GM10248 (cell line): ENCODE data around the gene CATSPERE.

Source experiments
- CTCF ChIA-PET: fragments of 300-600 bp; sonication (Branson Sonifier 250); formaldehyde crosslinking; extraction: SDS; loops from one replicate; lab custom pipeline; 2021; ENCODE audit warnings: antibody characterized with exemption; lab: Yijun Ruan, JAX
- POLR2A ChIA-PET: fragments of 350-650 bp; sonication (Branson Sonifier 250); formaldehyde crosslinking; extraction: SDS; loops from one replicate; lab custom pipeline; 2020; ENCODE audit warnings: antibody characterized with exemption; lab: Yijun Ruan, JAX
- DNase-seq: peaks from one replicate; pipeline ENCODE4 v3.0.0; 2012; ENCODE audit errors: extremely low spot score
- CTCF ChIP-seq: IDR thresholded peaks from 2 replicates; pipeline ENCODE4 v1.5.1; 2012; ENCODE audit warnings: mild to moderate bottlenecking, low read depth; ENCODE audit errors: extremely low read depth, missing control alignments, control extremely low read depth

CATSPERE gene

GRCh38 chr1:244628789-244629188, 167.7 kb downstream of the CATSPERE start:
- DNase-seq, result no peak
- TF ChIP-seq CTCF, result no peak
- ChIA-PET POLR2A (no interaction called here), CTCF (interaction anchor here (1.4 to 2.0 kb wide), 2 partner anchors 9 to 25 kb away, joined by 3 to 8 read pairs; no protein-coding TSS in a partner anchor)

GRCh38 chr1:244633140-244633539, 172.1 kb downstream of the CATSPERE start:
- ChIA-PET CTCF (interaction anchor here (1.5 kb wide), 1 partner anchor 14 kb away, joined by 5 read pairs; no protein-coding TSS in a partner anchor), POLR2A (no interaction called here)

GRCh38 chr1:244634546-244634945, 173.5 kb downstream of the CATSPERE start:
- TF ChIP-seq CTCF, result no peak
- no peak for DNase-seq
- ChIA-PET CTCF (interaction anchor here (1.2 to 1.5 kb wide), 3 partner anchors 13 to 399 kb away, joined by 3 to 5 read pairs (median 4); no protein-coding TSS in a partner anchor), POLR2A (no interaction called here)

More at GRCh38 chr1:244633140-244633539, 172.1 kb downstream of the CATSPERE start:
- no peak for TF ChIP-seq CTCF
- no peak for DNase-seq

- ChIA-PET POLR2A (no interaction called here), CTCF (interaction anchor here (1.3 to 1.6 kb wide), 2 partner anchors 8 to 176 kb away, joined by 3 read pairs; no protein-coding TSS in a partner anchor)
- no peak for TF ChIP-seq CTCF
- DNase-seq, result no peak
These were observed 175.6 kb downstream of the CATSPERE start for GRCh38 chr1:244636488-244637259.

- ChIA-PET CTCF (interaction anchor here (1.2 to 1.6 kb wide), 3 partner anchors 18 to 36 kb away, joined by 3 to 5 read pairs (median 4); no protein-coding TSS in a partner anchor), POLR2A (no interaction called here)
- DNase-seq, result no peak
- TF ChIP-seq CTCF, result no peak
These were observed 178.5 kb downstream of the CATSPERE start for GRCh38 chr1:244639561-244639960.

GRCh38 chr1:244640917-244641316, 179.8 kb downstream of the CATSPERE start:
- ChIA-PET CTCF (no interaction called here), POLR2A (no interaction called here)
- no peak for TF ChIP-seq CTCF
- no peak for DNase-seq
